NCI-H2107 (cell line): ENCODE measurements around the gene CXXC5.

Experiments used
- DNase-seq: peaks from one replicate; lab custom pipeline; 2025; lab: John Stamatoyannopoulos, UW

CXXC5 gene

GRCh38 chr5:139664727-139665351 lies 16.7 kb downstream of the CXXC5 start:
- DNase-seq, result no peak

GRCh38 chr5:139665626-139666025 lies 17.5 kb downstream of the CXXC5 start:
- no peak for DNase-seq

GRCh38 chr5:139666551-139666950 lies 18.4 kb downstream of the CXXC5 start:
- DNase-seq, result no peak

- no peak for DNase-seq
Measured at GRCh38 chr5:139667001-139667729, 19.0 kb downstream of the CXXC5 start.

- no peak for DNase-seq
Measured at GRCh38 chr5:139667730-139668063, 19.5 kb downstream of the CXXC5 start.

GRCh38 chr5:139668064-139668880 lies 20.1 kb downstream of the CXXC5 start:
- no peak for DNase-seq

GRCh38 chr5:139668924-139669661 lies 20.9 kb downstream of the CXXC5 start:
- DNase-seq, result no peak

GRCh38 chr5:139669662-139670368 lies 21.7 kb downstream of the CXXC5 start:
- no peak for DNase-seq

GRCh38 chr5:139670369-139671095 lies 22.4 kb downstream of the CXXC5 start:
- DNase-seq, result peak; percentile 58

GRCh38 chr5:139671096-139671841 lies 23.1 kb downstream of the CXXC5 start:
- DNase-seq, result no peak

- DNase-seq, result no peak
Measured at GRCh38 chr5:139675213-139675612, 27.1 kb downstream of the CXXC5 start.

- no peak for DNase-seq
Measured at GRCh38 chr5:139675825-139676224, 27.7 kb downstream of the CXXC5 start.

GRCh38 chr5:139676406-139676805 lies 28.3 kb downstream of the CXXC5 start:
- DNase-seq, result no peak

- no peak for DNase-seq
Measured at GRCh38 chr5:139676951-139677735, 29.0 kb downstream of the CXXC5 start.

- no peak for DNase-seq
Measured at GRCh38 chr5:139677736-139678613, 29.8 kb downstream of the CXXC5 start.

- no peak for DNase-seq
Measured at GRCh38 chr5:139678751-139679750, 30.9 kb downstream of the CXXC5 start.
